Natural killer cell treated with Interleukin-12 subunit alpha and Interleukin-12 subunit beta and Interleukin-15 and Interleukin-18, amount 100 ng/mL, for 72 hours (primary cell): ENCODE data around the gene POU2AF1. TPM values are rescaled to one million over a fixed set of nuclear protein-coding genes. Genes with fewer than 3 reads are reported as not detected.

Experiments
- ATAC-seq, 2 donors: fragments of 150-1000 bp; cut with Tn5 transposase in 1 of 2; sonication (Bioruptor Pico), chemical (Tn5 transposase) in 1 of 2; 2 replicates each; pipeline ENCODE4 v1.10.0; 2021
- DNase-seq: peaks from one replicate; pipeline ENCODE4 v3.0.0; 2022; ENCODE audit warnings: low spot score
- H3K27ac Mint-ChIP-seq, 2 donors: 1 replicate in 1 of 2; 2 replicates in 1 of 2; pipeline ENCODE4 v1.8.0; 2022; ENCODE audit warnings: mixed read lengths in 2 of 2, mild to moderate bottlenecking in 1 of 2, moderate library complexity in 1 of 2
- H3K27me3 Mint-ChIP-seq, 2 donors: 1 replicate in 1 of 2; 2 replicates in 1 of 2; pipeline ENCODE4 v1.8.0; 2022; ENCODE audit warnings: mixed read lengths in 2 of 2
- H3K36me3 Mint-ChIP-seq: one replicate; pipeline ENCODE4 v1.8.0; 2022; ENCODE audit warnings: mixed read lengths
- H3K4me1 Mint-ChIP-seq, 2 donors: 1 replicate in 1 of 2; 2 replicates in 1 of 2; pipeline ENCODE4 v1.8.0; 2022; ENCODE audit warnings: low read depth in 2 of 2, mixed read lengths in 2 of 2, mild to moderate bottlenecking in 1 of 2
- H3K4me3 Mint-ChIP-seq: one replicate; pipeline ENCODE4 v1.8.0; 2022; ENCODE audit warnings: mixed read lengths
- H3K9me3 Mint-ChIP-seq: 2 replicates; pipeline ENCODE4 v1.8.0; 2022; ENCODE audit warnings: mixed read lengths
- total RNA-seq, 2 donors: library from RNA; stranded (reverse); gene quantifications; one replicate each; pipeline ENCODE4 v1.2.3, GENCODE V29; 2022

Gene POU2AF1
- total RNA-seq, 2 donors from 2014 or later, result 4.2 TPM; not detected in 1

DNA sequence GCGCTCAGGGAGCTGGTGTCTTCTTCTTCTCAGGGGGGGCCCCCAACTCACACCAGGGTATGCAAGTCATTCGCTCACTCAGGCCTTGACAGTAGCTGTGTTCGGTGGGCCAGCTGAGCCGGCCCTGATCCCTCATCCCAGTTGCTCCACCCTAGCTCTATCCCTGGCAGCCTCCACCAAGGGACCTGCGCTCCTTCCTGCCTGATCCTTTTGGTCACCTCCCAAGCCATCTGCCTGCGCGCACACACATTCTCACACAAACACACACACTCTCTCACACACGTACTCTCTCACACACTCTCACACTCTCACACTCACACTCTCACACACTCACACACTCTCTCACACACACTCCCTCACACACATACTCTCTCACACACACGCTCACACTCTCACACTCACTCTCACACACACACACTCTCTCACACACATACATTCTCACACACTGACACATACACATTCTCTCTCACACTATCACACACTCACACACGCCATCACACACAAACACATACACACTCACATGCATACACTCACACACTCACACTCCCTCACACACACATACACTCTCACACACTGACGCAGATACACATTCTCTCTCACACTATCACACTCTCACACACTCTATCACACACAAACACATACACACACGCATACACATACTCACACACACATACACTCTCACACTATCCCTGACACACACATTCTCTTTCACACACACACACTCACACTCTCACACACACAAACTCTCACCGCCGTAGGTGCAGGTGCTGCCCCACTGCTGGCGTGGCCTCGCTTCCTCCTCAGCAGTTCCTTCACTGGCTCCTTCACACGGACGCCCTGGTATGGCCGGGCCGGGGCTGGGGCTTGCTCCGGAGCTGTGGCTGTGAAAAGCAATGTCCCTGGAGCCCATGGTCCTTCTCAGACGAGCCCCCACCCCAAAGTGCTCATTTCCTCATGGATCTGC is 20.8 kb downstream of the POU2AF1 start:
- Mint-ChIP-seq H3K9me3 (no peaks in the 10 kb centered on the region), H3K4me3 (no peak overlapping the region), H3K27ac (no peak overlapping the region), H3K36me3 (no peaks in the 10 kb centered on the region), H3K27me3 (peaks cover 0 to 4% of the 10 kb centered on the region in 2 donors), H3K4me1 (no peaks in the 10 kb centered on the region)
- ATAC-seq (peak in 1 of 2 donors; percentile 23), DNase-seq (no peak)

DNA sequence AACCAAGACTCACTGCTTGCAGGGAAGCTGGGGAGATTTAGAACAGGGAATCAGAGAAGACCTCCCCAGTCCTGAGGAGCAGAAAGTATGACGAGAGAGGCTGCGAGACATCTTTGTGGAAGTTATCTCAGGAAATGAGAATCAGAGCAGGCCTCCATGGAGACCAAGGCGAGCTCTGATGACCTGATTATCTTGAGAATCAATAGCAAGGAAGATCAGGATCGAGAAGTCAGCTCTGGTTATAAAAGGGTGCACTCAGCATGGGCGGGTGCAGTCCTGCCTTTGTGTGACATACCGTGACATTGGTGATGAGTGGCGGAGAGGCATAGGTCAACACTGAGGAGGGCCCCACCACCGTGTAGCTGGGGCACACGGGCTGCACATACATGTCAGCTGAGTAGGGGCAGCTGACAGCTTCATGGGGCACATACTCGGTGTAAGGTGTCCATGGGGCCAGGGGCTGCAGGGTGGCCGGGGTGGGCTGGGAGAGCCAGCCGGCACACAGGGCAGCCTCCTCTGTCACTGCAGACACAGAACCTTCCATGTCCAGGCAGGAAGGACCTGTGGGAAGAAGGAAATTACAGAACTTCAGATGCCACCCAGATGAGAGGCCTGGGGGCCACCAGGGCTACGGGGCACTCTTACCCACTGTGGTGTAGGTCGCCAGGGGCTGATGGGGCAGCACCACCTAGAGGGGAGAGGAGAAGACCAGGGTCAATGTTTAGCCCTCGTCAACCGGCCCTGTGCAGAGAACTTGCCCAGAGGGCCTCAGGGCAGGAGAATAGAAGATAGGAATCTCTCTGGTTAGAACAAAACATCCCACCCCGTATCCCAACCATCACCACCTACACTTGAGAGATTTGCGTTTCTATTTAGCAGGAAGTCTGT is 21.7 kb downstream of the POU2AF1 start:
- ATAC-seq (peak in 1 of 2 donors; percentile 15), DNase-seq (no peak)
- no peaks in the 10 kb centered on the region for H3K36me3 Mint-ChIP-seq
- no peaks in the 10 kb centered on the region for H3K9me3 Mint-ChIP-seq
- no peak overlapping the region for H3K4me3 Mint-ChIP-seq
- H3K4me1 Mint-ChIP-seq, result no peaks in the 10 kb centered on the region
- no peak overlapping the region for H3K27ac Mint-ChIP-seq
- peaks cover 0 to 13% of the 10 kb centered on the region in 2 donors for H3K27me3 Mint-ChIP-seq

- no peaks in the 10 kb centered on the region for H3K36me3 Mint-ChIP-seq
- ATAC-seq (no peak), DNase-seq (no peak)
- H3K9me3 Mint-ChIP-seq, result no peaks in the 10 kb centered on the region
- no peak overlapping the region for H3K27ac Mint-ChIP-seq
- H3K4me1 Mint-ChIP-seq, result no peaks in the 10 kb centered on the region
- no peak overlapping the region for H3K4me3 Mint-ChIP-seq
- peaks cover 0 to 15% of the 10 kb centered on the region in 2 donors for H3K27me3 Mint-ChIP-seq
Measured at GRCh38 chr11:111356660-111357048, 22.4 kb downstream of the POU2AF1 start.

- Mint-ChIP-seq H3K9me3 (no peaks in the 10 kb centered on the region), H3K27ac (no peak overlapping the region), H3K36me3 (no peaks in the 10 kb centered on the region), H3K4me3 (no peak overlapping the region), H3K4me1 (no peaks in the 10 kb centered on the region), H3K27me3 (peaks cover 5 to 20% of the 10 kb centered on the region in 2 donors)
- ATAC-seq (no peak), DNase-seq (no peak)
Measured at GRCh38 chr11:111355956-111356659, 23.0 kb downstream of the POU2AF1 start.

DNA sequence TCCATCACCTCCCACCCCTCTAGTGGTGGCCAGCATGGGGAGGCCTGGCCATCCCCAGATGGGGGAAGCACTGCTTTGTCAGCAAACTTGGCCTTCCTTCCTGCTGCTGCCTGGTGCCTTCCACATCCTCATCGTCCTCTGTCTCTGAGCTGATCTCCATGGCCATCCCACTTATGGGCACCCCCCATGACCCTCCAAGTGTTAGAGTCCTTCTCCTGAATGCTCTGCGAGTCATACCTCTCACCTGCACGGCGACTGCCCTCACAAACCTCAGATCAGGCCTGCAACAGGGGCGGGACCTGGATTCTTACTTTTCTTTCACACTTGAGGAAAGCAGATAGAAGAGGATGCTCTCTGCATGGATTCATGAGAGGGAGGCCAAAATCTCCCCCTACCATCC is 24.0 kb downstream of the POU2AF1 start:
- Mint-ChIP-seq H3K9me3 (no peaks in the 10 kb centered on the region), H3K4me1 (no peaks in the 10 kb centered on the region), H3K27ac (no peak overlapping the region), H3K36me3 (no peaks in the 10 kb centered on the region), H3K4me3 (no peak overlapping the region), H3K27me3 (peaks cover 11 to 20% of the 10 kb centered on the region in 2 donors)
- ATAC-seq, result peak in 1 of 2 donors; percentile 11
- DNase-seq, result no peak

GRCh38 chr11:111354601-111354891 is 24.5 kb downstream of the POU2AF1 start:
- no peak overlapping the region for H3K27ac Mint-ChIP-seq
- H3K27me3 Mint-ChIP-seq, result peaks cover 14 to 25% of the 10 kb centered on the region in 2 donors
- no peak overlapping the region for H3K4me3 Mint-ChIP-seq
- DNase-seq, result no peak
- ATAC-seq, result peak in 1 of 2 donors; percentile 11
- no peaks in the 10 kb centered on the region for H3K9me3 Mint-ChIP-seq
- no peaks in the 10 kb centered on the region for H3K4me1 Mint-ChIP-seq
- H3K36me3 Mint-ChIP-seq, result no peaks in the 10 kb centered on the region

GRCh38 chr11:111353776-111354600 is 25.1 kb downstream of the POU2AF1 start:
- H3K4me3 Mint-ChIP-seq, result no peak overlapping the region
- H3K27me3 Mint-ChIP-seq, result peaks cover 15 to 30% of the 10 kb centered on the region in 2 donors
- no peak overlapping the region for H3K27ac Mint-ChIP-seq
- no peaks in the 10 kb centered on the region for H3K9me3 Mint-ChIP-seq
- no peak for DNase-seq
- H3K36me3 Mint-ChIP-seq, result no peaks in the 10 kb centered on the region
- ATAC-seq, result peak in 1 of 2 donors; percentile 37
- no peaks in the 10 kb centered on the region for H3K4me1 Mint-ChIP-seq

DNA sequence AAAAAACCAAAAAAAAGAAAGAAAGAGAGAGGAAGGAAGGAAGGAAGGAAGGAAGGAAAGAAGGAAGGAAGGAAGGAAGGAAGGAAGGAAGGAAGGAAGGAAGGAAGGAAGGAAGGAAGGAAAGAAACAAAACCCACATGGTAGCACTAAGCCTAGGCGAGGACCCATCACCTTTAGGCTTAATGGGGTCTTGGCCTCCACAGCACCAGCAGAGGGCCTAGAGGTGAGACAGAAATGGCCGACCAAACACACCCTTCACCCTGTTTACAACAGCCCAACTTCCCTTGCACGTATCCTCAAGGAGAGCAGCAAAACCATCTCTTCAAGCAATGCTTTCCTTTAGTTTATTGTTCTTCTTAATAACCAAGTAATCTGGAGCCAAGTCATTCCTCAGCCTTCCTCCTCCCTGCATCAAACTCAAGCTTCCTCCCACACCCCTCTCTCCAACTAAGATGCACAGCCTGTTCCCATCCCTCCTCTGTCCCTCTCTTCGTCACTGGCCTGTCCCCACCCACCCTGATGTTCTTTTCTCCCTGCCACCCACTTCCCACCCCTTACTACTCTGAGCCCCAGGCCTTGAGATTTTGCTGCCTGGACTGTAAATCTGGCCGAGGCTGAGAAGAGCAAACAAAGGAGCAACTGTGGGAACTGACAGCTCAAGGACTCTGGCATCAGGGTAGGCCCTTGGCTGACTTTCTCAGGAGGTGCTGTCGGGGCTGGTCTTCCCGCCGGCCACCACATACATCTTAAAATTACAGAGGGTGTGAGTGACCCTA is 26.0 kb downstream of the POU2AF1 start:
- Mint-ChIP-seq H3K4me1 (no peaks in the 10 kb centered on the region), H3K27ac (no peak overlapping the region), H3K36me3 (no peaks in the 10 kb centered on the region), H3K9me3 (no peaks in the 10 kb centered on the region), H3K4me3 (no peak overlapping the region), H3K27me3 (peaks cover 15 to 30% of the 10 kb centered on the region in 2 donors)
- ATAC-seq (no peak), DNase-seq (no peak)

- peaks cover 15 to 30% of the 10 kb centered on the region in 2 donors for H3K27me3 Mint-ChIP-seq
- no peak overlapping the region for H3K27ac Mint-ChIP-seq
- no peak overlapping the region for H3K4me3 Mint-ChIP-seq
- no peaks in the 10 kb centered on the region for H3K36me3 Mint-ChIP-seq
- no peaks in the 10 kb centered on the region for H3K4me1 Mint-ChIP-seq
- ATAC-seq, result no peak
- no peak for DNase-seq
- no peaks in the 10 kb centered on the region for H3K9me3 Mint-ChIP-seq
Measured at GRCh38 chr11:111352231-111352746, 26.8 kb downstream of the POU2AF1 start.

- no peak overlapping the region for H3K27ac Mint-ChIP-seq
- ATAC-seq (no peak), DNase-seq (no peak)
- peaks cover 15 to 30% of the 10 kb centered on the region in 2 donors for H3K27me3 Mint-ChIP-seq
- no peak overlapping the region for H3K4me3 Mint-ChIP-seq
- no peaks in the 10 kb centered on the region for H3K4me1 Mint-ChIP-seq
- no peaks in the 10 kb centered on the region for H3K36me3 Mint-ChIP-seq
- no peaks in the 10 kb centered on the region for H3K9me3 Mint-ChIP-seq
Measured at GRCh38 chr11:111351374-111352055, 27.6 kb downstream of the POU2AF1 start.

- Mint-ChIP-seq H3K4me1 (no peaks in the 10 kb centered on the region), H3K9me3 (no peaks in the 10 kb centered on the region), H3K27me3 (peaks cover 15 to 35% of the 10 kb centered on the region in 2 donors), H3K4me3 (no peak overlapping the region), H3K36me3 (no peaks in the 10 kb centered on the region), H3K27ac (no peak overlapping the region)
- no peak for DNase-seq
- ATAC-seq, result no peak
Measured at GRCh38 chr11:111350811-111351210, 28.3 kb downstream of the POU2AF1 start.
